IPS-18c (cell line): ENCODE results near the gene SZT2.

Experiments
- H3K4me3 ChIP-seq: 2 replicates; pipeline ENCODE4 v1.7.0; 2013; ENCODE audit warnings: low read depth, mild to moderate bottlenecking, low read length, moderate library complexity; ENCODE audit not compliant: insufficient read depth
- H3K9me3 ChIP-seq: one replicate; pipeline ENCODE4 v1.6.1; 2013; ENCODE audit warnings: mild to moderate bottlenecking, low read length, moderate library complexity; ENCODE audit not compliant: control insufficient read depth, insufficient read depth

SZT2 gene

GRCh38 chr1:43427941-43428340 lies 38.2 kb downstream of the SZT2 start:
- Histone ChIP-seq H3K4me3 (no peak overlapping the region), H3K9me3 (no peaks in the 10 kb centered on the region)

GRCh38 chr1:43430831-43431230 lies 41.1 kb downstream of the SZT2 start:
- no peaks in the 10 kb centered on the region for H3K9me3 ChIP-seq

DNA sequence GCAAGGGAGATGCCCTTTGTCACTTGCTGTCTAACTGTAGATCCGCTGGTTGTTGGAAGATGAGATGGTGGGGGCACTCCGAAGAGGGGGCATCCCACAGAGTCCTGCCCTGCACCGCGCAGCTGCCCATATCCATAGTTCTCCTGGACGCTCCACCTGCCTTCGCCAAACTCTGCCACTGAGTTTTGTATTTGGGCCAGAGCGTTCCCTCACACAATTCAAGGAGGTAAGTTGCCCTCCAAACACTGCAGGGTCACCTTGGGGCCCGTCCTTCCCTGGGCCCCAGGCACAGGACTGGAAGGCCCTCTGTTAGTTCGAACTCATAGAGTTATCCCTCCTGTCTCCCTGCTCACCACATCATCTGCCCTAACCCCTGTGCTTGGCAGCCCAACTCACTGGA lies 42.0 kb downstream of the SZT2 start:
- H3K4me3 ChIP-seq, result no peak overlapping the region
- no peaks in the 10 kb centered on the region for H3K9me3 ChIP-seq

More at GRCh38 chr1:43430831-43431230, 41.1 kb downstream of the SZT2 start:
- no peak overlapping the region for H3K4me3 ChIP-seq

GRCh38 chr1:43432171-43432860 lies 42.6 kb downstream of the SZT2 start:
- H3K9me3 ChIP-seq, result no peaks in the 10 kb centered on the region

DNA sequence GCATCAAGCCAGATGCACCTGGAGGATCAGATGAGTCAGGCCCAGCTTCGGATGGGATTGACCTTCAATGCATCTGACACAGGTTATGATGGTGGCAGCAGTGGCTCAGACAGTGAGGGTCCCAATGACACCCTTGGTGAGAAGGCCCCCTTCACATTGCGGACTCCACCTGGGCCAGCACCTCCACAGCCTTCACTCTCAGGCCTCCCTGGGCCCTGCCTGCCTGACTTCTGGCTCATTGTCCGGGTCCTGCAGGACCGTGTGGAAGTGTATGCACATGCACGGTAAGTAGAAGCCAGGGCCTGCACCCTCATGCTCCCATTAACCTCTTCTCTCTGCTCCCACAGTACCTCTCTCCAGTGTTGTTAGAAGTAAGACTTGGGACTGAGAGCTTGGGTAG lies 43.2 kb downstream of the SZT2 start:
- Histone ChIP-seq H3K9me3 (no peaks in the 10 kb centered on the region), H3K4me3 (no peak overlapping the region)

More at GRCh38 chr1:43432171-43432860, 42.6 kb downstream of the SZT2 start:
- H3K4me3 ChIP-seq, result no peak overlapping the region

DNA sequence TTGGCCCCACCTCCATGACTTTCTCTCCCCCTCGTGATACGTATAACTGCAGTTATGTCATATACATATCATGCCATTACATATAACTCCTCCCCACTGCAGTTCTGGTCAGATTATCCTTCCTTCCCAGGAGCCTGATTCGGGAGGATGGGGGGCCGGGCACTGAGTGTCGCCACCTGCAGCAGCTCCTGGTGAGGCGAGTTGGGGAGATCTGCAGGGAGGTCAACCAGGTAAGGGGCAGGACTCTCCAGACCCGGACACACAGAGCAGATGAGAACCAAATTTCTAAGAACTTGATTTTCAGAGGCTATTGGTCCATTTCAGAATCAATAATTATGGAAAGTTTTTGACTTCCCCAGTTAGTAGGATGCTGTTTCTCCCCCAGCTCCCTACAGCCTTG lies 44.6 kb downstream of the SZT2 start:
- Histone ChIP-seq H3K9me3 (no peaks in the 10 kb centered on the region), H3K4me3 (no peak overlapping the region)

DNA sequence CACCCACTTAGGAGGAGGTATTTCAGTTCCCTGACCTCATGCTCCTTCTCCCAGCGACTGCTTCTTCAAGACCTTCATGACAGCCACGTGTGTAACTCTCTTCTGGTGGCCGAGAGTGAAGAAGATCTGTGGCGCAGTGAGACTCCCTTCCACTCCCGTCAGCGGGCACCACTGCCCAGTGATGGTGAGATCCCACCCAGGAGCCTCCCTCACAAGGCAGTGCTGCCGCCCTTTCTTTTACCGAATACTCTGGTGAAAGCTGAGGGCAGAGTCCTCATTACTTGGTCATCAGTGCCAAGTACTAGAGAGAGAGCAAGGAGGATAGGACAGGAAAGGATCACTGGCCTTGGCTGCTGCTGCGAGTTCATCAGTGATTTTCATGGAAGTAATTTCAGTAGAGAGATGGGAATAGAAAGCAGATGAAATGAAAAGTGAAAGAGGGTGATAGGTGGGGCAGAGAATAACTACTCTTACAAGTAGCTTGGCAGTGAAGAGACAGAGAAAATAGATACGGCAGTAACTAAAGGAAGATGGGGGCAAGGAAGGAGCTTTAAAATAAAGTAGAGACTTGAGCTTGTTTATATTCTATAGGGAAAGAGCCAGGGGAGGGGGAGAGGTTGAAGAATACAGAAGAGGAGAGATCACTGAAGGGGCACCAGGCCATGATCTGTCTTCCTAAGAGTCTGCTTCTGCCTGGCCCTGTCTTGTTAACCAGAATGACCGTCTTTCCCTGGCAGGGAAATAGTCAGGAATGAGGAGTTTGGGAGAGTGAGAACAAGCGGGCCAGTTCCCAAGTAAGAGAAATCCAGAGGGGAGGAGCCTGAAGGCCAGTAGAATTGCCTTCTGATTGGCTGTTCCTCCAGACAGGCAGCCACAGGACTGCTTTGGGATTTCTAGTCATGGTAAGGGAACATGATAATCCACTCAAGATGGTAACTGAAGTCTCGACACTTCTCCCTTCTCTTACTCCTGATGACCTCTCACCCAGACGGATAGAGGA lies 45.7 kb downstream of the SZT2 start:
- no peak overlapping the region for H3K4me3 ChIP-seq
- H3K9me3 ChIP-seq, result no peaks in the 10 kb centered on the region

GRCh38 chr1:43436371-43436770 lies 46.7 kb downstream of the SZT2 start:
- Histone ChIP-seq H3K9me3 (no peaks in the 10 kb centered on the region), H3K4me3 (no peak overlapping the region)

DNA sequence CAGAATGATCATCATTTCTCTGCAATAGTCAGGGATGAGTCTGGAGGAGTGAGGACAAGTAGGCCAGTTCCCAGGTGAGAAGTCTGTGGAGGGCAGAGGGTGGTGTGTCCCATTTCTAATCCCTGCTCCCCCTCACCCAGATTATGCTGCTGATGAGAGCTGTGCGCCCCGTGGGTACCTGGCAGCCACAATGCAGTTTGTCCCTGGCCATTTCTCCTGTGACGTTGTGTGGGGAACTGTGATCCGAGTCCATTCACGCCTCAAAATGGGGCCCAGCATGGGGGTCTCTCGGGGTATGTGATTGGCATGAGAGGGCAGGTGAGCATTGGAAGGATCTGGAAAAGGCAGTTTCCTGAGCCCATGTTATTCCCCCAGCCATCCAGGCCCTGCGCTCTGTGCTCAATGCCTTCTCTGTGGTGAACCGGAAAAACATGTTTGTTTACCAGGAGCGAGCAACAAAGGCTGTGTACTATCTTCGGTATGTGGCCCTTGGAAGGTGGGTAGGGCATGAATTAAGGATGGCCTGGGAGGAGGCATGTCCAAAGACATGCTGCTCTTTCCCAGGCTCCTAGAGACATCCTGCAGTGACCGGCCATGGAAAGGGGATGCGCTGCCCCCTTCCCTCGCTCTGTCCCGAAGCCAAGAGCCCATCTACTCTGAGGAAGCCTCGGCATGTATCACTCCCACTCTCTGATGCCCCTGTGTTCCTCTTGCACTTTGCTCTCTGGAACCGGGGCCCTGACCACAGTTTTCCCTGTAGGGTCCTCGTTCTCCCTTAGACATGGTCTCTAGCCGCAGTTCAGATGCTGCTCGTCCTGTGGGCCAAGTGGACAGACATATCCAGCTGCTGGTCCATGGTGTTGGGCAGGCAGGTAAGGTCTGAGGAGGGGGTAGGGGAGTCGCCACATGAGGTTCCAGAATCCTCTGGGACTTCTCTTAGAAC lies 47.6 kb downstream of the SZT2 start:
- no peaks in the 10 kb centered on the region for H3K9me3 ChIP-seq

GRCh38 chr1:43438006-43438405 lies 48.3 kb downstream of the SZT2 start:
- H3K9me3 ChIP-seq, result no peaks in the 10 kb centered on the region
- H3K4me3 ChIP-seq, result no peak overlapping the region

More for the DNA sequence above, 47.6 kb downstream of the SZT2 start:
- H3K4me3 ChIP-seq, result no peak overlapping the region

GRCh38 chr1:43438576-43438952 lies 48.9 kb downstream of the SZT2 start:
- no peaks in the 10 kb centered on the region for H3K9me3 ChIP-seq
- no peak overlapping the region for H3K4me3 ChIP-seq

GRCh38 chr1:43438953-43439581 lies 49.4 kb downstream of the SZT2 start:
- Histone ChIP-seq H3K4me3 (no peak overlapping the region), H3K9me3 (no peaks in the 10 kb centered on the region)

- H3K9me3 ChIP-seq, result no peaks in the 10 kb centered on the region
- H3K4me3 ChIP-seq, result no peak overlapping the region
Measured at GRCh38 chr1:43439781-43440180, 50.1 kb downstream of the SZT2 start.

DNA sequence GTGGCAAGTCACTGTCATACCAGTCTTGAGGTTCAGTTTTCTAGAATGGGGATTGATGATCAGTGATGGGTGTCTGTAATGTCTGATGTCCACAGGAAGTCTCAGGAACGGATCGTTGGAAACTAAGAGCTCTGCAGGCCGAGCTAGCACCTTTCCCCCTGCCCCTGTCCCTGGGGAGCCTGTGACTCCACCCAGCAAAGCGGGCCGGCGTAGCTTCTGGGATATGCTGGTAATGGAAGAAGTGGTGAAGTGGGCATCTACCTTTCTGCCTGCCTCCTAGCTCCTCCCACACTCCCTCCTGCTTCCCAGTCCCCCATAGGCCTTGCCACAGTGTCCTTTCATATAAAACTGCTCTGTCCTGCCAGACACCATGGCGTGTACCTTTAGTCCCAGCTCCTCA lies 50.7 kb downstream of the SZT2 start:
- no peaks in the 10 kb centered on the region for H3K9me3 ChIP-seq
- no peak overlapping the region for H3K4me3 ChIP-seq

GRCh38 chr1:43441166-43441893 lies 51.6 kb downstream of the SZT2 start:
- Histone ChIP-seq H3K9me3 (no peaks in the 10 kb centered on the region), H3K4me3 (no peak overlapping the region)

GRCh38 chr1:43441894-43442637 lies 52.4 kb downstream of the SZT2 start:
- Histone ChIP-seq H3K4me3 (no peak overlapping the region), H3K9me3 (no peaks in the 10 kb centered on the region)
